ENCODE measurements around the gene ANKDD1A.
A peak's percentile ranks its signal among the peaks of the same experiment; 100 is the strongest.

Gene ANKDD1A

GRCh38 chr15:64884679-64885078, 27.0 kb upstream of the ANKDD1A start:
- CTCF ChIA-PET: interaction anchor here (0.6 kb wide), 1 partner anchor 22 kb away, joined by 6 read pairs; no protein-coding TSS in a partner anchor

DNA sequence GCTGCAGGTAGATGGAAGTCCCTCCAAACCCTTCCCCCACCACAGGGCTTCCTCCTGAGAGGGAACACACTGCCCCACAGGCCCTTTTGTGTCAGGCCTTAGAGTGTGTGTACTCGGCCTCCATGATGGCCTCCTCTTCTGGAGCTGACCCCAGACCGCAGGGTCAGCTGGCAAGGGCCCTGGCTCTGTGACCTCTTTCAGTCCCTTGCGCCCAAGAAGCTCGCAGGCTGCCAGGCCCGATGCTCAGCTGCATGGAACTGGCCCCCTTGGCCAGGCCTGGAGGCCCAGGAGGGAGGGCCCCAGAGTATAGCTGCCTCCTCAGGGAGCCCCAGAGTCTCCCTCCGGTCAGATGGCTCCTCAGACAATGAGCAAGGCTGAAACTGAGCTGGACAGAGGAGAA, 23.4 kb upstream of the ANKDD1A start:
- H3K9me3 ChIP-seq (ENCODE audit: control insufficient read depth, insufficient read depth, low read depth, low read length): no peaks in the 10 kb centered on the region
- H3K36me3 ChIP-seq (ENCODE audit: control insufficient read depth in 2 of 2, insufficient read depth in 1 of 2, low read length in 2 of 2): no peaks in the 10 kb centered on the region
- H3K27ac ChIP-seq (ENCODE audit: extremely low read depth, low read depth, low read length): no peak overlapping the region
- no peaks in the 10 kb centered on the region; the same call in 1 of the 2 replicates for H3K4me1 ChIP-seq (ENCODE audit: control insufficient read depth, insufficient read depth, low read length)
- ChIA-PET CTCF (interaction anchor here (0.5 kb wide), 1 partner anchor 85 kb away, joined by 3 read pairs; no protein-coding TSS in a partner anchor), POLR2A (interaction anchor here (0.9 kb wide), 1 partner anchor 63 kb away, joined by 3 read pairs; the partner anchor contains the start of gene PIF1)
- no peak overlapping the region for H3K4me3 ChIP-seq (ENCODE audit: low read depth, low read length)
- TF ChIP-seq ZBTB11 (tag by site-specific recombination; conservative IDR thresholded peaks at IDR 0.05; ENCODE audit: low read depth) (no peak), ZNF169 (tag by site-specific recombination; IDR thresholded peaks at IDR 0.05) (no peak), ZNF626 (tag by site-specific recombination; IDR thresholded peaks at IDR 0.05) (no peak), IKZF3 (tag by site-specific recombination; IDR thresholded peaks at IDR 0.05) (no peak), SETDB1 (IDR thresholded peaks at IDR 0.05; ENCODE audit: insufficient read length, low read length) (no peak), ZNF184 (tag by site-specific recombination; IDR thresholded peaks at IDR 0.05) (no peak), ZNF112 (tag by site-specific recombination; IDR thresholded peaks at IDR 0.05) (no peak), ZNF394 (tag by site-specific recombination; IDR thresholded peaks at IDR 0.05; ENCODE audit: borderline replicate concordance) (no peak), MZF1 (tag by site-specific recombination; IDR thresholded peaks at IDR 0.05; ENCODE audit: borderline replicate concordance) (no peak), ZNF670 (tag by site-specific recombination; IDR thresholded peaks at IDR 0.05; ENCODE audit: low read depth) (no peak), ZNF521 (tag by site-specific recombination; IDR thresholded peaks at IDR 0.05) (no peak), SALL2 (tag by site-specific recombination; IDR thresholded peaks at IDR 0.05; ENCODE audit: borderline replicate concordance) (no peak), TCF7L2 (IDR thresholded peaks at IDR 0.05; ENCODE audit: borderline replicate concordance, low read depth, low read length) (no peak), ZNF501 (tag by site-specific recombination; IDR thresholded peaks at IDR 0.05) (no peak), ZNF23 (tag by site-specific recombination; IDR thresholded peaks at IDR 0.05; ENCODE audit: borderline replicate concordance) (no peak)
- TF ChIP-seq, protein P1, sequence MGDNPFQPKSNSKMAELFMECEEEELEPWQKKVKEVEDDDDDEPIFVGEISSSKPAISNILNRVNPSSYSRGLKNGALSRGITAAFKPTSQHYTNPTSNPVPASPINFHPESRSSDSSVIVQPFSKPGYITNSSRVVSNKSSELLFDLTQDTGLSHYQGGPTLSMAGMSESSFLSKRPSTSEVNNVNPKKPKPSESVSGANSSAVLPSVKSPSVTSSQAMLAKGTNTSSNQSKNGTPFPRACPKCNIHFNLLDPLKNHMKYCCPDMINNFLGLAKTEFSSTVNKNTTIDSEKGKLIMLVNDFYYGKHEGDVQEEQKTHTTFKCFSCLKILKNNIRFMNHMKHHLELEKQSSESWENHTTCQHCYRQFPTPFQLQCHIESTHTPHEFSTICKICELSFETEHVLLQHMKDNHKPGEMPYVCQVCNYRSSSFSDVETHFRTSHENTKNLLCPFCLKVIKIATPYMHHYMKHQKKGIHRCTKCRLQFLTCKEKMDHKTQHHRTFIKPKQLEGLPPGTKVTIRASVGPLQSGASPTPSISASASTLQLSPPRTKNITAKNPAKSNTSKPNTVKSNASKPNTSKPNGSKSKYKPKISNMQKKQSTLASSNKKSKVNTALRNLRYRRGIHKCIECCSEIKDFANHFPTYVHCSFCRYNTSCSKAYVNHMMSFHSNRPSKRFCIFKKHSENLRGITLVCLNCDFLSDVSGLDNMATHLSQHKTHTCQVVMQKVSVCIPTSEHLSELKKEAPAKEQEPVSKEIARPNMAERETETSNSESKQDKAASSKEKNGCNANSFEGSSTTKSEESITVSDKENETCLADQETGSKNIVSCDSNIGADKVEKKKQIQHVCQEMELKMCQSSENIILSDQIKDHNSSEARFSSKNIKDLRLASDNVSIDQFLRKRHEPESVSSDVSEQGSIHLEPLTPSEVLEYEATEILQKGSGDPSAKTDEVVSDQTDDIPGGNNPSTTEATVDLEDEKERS (tag by site-specific recombination; IDR thresholded peaks at IDR 0.05): no peak
- TF ChIP-seq, protein P2, sequence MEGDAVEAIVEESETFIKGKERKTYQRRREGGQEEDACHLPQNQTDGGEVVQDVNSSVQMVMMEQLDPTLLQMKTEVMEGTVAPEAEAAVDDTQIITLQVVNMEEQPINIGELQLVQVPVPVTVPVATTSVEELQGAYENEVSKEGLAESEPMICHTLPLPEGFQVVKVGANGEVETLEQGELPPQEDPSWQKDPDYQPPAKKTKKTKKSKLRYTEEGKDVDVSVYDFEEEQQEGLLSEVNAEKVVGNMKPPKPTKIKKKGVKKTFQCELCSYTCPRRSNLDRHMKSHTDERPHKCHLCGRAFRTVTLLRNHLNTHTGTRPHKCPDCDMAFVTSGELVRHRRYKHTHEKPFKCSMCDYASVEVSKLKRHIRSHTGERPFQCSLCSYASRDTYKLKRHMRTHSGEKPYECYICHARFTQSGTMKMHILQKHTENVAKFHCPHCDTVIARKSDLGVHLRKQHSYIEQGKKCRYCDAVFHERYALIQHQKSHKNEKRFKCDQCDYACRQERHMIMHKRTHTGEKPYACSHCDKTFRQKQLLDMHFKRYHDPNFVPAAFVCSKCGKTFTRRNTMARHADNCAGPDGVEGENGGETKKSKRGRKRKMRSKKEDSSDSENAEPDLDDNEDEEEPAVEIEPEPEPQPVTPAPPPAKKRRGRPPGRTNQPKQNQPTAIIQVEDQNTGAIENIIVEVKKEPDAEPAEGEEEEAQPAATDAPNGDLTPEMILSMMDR (tag by site-specific recombination; IDR thresholded peaks at IDR 0.05): no peak

More at GRCh38 chr15:64884679-64885078, 27.0 kb upstream of the ANKDD1A start:
- no peaks in the 10 kb centered on the region; the same call in 1 of the 2 replicates for H3K4me1 ChIP-seq (ENCODE audit: control insufficient read depth, insufficient read depth, low read length)
- no peak overlapping the region for H3K27ac ChIP-seq (ENCODE audit: extremely low read depth, low read depth, low read length)
- no peaks in the 10 kb centered on the region for H3K9me3 ChIP-seq (ENCODE audit: control insufficient read depth, insufficient read depth, low read depth, low read length)
- H3K4me3 ChIP-seq (ENCODE audit: low read depth, low read length): no peak overlapping the region
- TF ChIP-seq ZNF776 (tag by site-specific recombination; IDR thresholded peaks at IDR 0.05; ENCODE audit: borderline replicate concordance) (no peak), ATF2 (tag by site-specific recombination; IDR thresholded peaks at IDR 0.05; ENCODE audit: low read depth) (0 out of 2 replicates have a peak, but pooled peaks have one; percentile 22)
- POLR2A ChIA-PET: no interaction called here
- H3K36me3 ChIP-seq (ENCODE audit: control insufficient read depth in 2 of 2, insufficient read depth in 1 of 2, low read length in 2 of 2): no peaks in the 10 kb centered on the region

All from HEK293 (cell line).